Endothelial cell of umbilical vein (primary cell): ENCODE results near the gene SFI1. TPM values are rescaled to one million over a fixed set of nuclear protein-coding genes. Genes with fewer than 3 reads are reported as not detected.

ENCODE experiments used
- BruUV-seq: library from RNA; stranded (reverse); fragments of 400-500 nt; replicated peaks from 2 replicates; lab custom pipeline; 2021; lab: Mats Ljungman, UMichigan
- CTCF ChIA-PET: fragments of 300-600, 350-600 bp; sonication (Branson Sonifier 250); formaldehyde crosslinking; loops from one replicate; lab custom pipeline; 2021; ENCODE audit warnings: antibody characterized with exemption, inconsistent platforms; lab: Charles Lee
- POLR2A ChIA-PET: fragments of 300-600, 350-600 bp; sonication (Branson Sonifier 250); formaldehyde crosslinking; loops from one replicate; lab custom pipeline; 2021; ENCODE audit warnings: antibody characterized with exemption, inconsistent platforms; lab: Charles Lee
- DNase-seq: peaks from one replicate; pipeline ENCODE4 v3.0.0-alpha.2; 2011; ENCODE audit warnings: low read depth, low spot score
- FAIRE-seq: peaks from 2 replicates; lab custom pipeline; 2011; peaks lifted over from hg19 to GRCh38; lab: Jason Lieb, UNC
- H2AFZ ChIP-seq: 2 replicates; pipeline ENCODE4 v1.6.0; 2012; ENCODE audit warnings: low read depth, low read length, control low read depth, inconsistent platforms
- H3K27ac ChIP-seq: 2 replicates; pipeline ENCODE4 v1.5.1; 2011; ENCODE audit warnings: low read depth, mild to moderate bottlenecking, control low read depth, low read length, moderate library complexity; ENCODE audit not compliant: insufficient read depth
- H3K27me3 ChIP-seq, 2 experiments: 2 replicates each; pipeline versions ENCODE4 v1.6.0 to v1.6.1; 2011; ENCODE audit warnings: low read length in 2 of 2, mixed read lengths in 1 of 2; ENCODE audit not compliant: control insufficient read depth in 2 of 2, insufficient read depth in 2 of 2
- H3K36me3 ChIP-seq, 2 experiments: 2 replicates in 1 of 2; 3 replicates in 1 of 2; pipeline ENCODE4 v1.5.1; 2011; ENCODE audit warnings: low read length in 2 of 2, mild to moderate bottlenecking in 1 of 2, moderate library complexity in 1 of 2; ENCODE audit not compliant: control insufficient read depth in 2 of 2, insufficient read depth in 2 of 2; ENCODE audit errors: extremely low read depth in 1 of 2
- H3K4me1 ChIP-seq: 3 replicates; pipeline ENCODE4 v1.5.1; 2011; ENCODE audit warnings: mild to moderate bottlenecking, low read length; ENCODE audit not compliant: control insufficient read depth, insufficient read depth; ENCODE audit errors: extremely low read depth
- H3K4me2 ChIP-seq: 2 replicates; pipeline ENCODE4 v1.6.1; 2011; ENCODE audit warnings: low read length, control low read depth, mixed read lengths; ENCODE audit not compliant: insufficient read depth
- H3K4me3 ChIP-seq, 3 experiments: fragments of 200-600 bp in 1 of 3; sonication (generic), shearing (Covaris generic) in 1 of 3; replicated peaks in 1 of 3; 2 replicates each; pipeline ENCODE4 v1.5.1; 2011 to 2016; ENCODE audit warnings: control low read depth in 3 of 3, low read length in 3 of 3, mild to moderate bottlenecking in 2 of 3, inconsistent platforms in 1 of 3, low read depth in 1 of 3, moderate library complexity in 1 of 3; ENCODE audit not compliant: insufficient read depth in 1 of 3
- H3K79me2 ChIP-seq: 2 replicates; pipeline ENCODE4 v1.6.0; 2012; ENCODE audit warnings: low read length, inconsistent platforms; ENCODE audit not compliant: control insufficient read depth, insufficient read depth
- H3K9ac ChIP-seq: replicated peaks from 2 replicates; pipeline ENCODE3; 2011; ENCODE audit warnings: low read length, control low read depth; ENCODE audit not compliant: insufficient read depth; ENCODE audit errors: extremely low read depth
- H3K9me1 ChIP-seq: replicated peaks from 3 replicates; pipeline ENCODE4 v1.6.0; 2011; ENCODE audit warnings: mild to moderate bottlenecking, low read length; ENCODE audit not compliant: control insufficient read depth, insufficient read depth; ENCODE audit errors: extremely low read depth
- H3K9me3 ChIP-seq: replicated peaks from 2 replicates; pipeline ENCODE4 v1.5.1; 2012; ENCODE audit warnings: low read length, inconsistent platforms; ENCODE audit not compliant: control insufficient read depth, insufficient read depth
- H4K20me1 ChIP-seq: replicated peaks from 2 replicates; pipeline ENCODE3; 2011; ENCODE audit warnings: mild to moderate bottlenecking, low read length; ENCODE audit not compliant: control insufficient read depth, insufficient read depth; ENCODE audit errors: extremely low read depth
- EZH2 ChIP-seq: IDR thresholded peaks from 2 replicates; pipeline ENCODE4 v1.6.1; 2012; ENCODE audit warnings: borderline replicate concordance, low read depth, mild to moderate bottlenecking, moderate library complexity, low read length, inconsistent platforms; ENCODE audit not compliant: severe bottlenecking
- FOS ChIP-seq: IDR thresholded peaks from 2 replicates; pipeline ENCODE4 v1.6.1; 2011; ENCODE audit warnings: mild to moderate bottlenecking, low read length, moderate library complexity, borderline replicate concordance; ENCODE audit not compliant: insufficient read depth
- GATA2 ChIP-seq: IDR thresholded peaks from 2 replicates; pipeline ENCODE4 v1.7.0; 2011; ENCODE audit warnings: low read depth, mild to moderate bottlenecking, moderate library complexity, mixed read lengths, low read length; ENCODE audit not compliant: insufficient read length, insufficient read depth
- JUN ChIP-seq: IDR thresholded peaks from 2 replicates; pipeline ENCODE4 v1.6.1; 2011; ENCODE audit warnings: borderline replicate concordance, low read depth; ENCODE audit not compliant: insufficient read length, insufficient read depth
- MAX ChIP-seq: IDR thresholded peaks from 2 replicates; pipeline ENCODE4 v1.6.1; 2011; ENCODE audit not compliant: insufficient read depth, insufficient read length
- MYC ChIP-seq: IDR thresholded peaks from one replicate; pipeline ENCODE4 v1.6.1; 2011; ENCODE audit warnings: mild to moderate bottlenecking, low read depth, low read length
- POLR2A ChIP-seq: IDR thresholded peaks from 2 replicates; pipeline ENCODE4 v1.6.1; 2012; ENCODE audit warnings: low read depth, mild to moderate bottlenecking, control low read depth, low read length
- POLR2AphosphoS5 ChIP-seq: IDR thresholded peaks from 2 replicates; pipeline ENCODE4 v1.6.1; 2012; ENCODE audit warnings: low read depth, mild to moderate bottlenecking, control low read depth, low read length, moderate library complexity; ENCODE audit not compliant: insufficient read depth
- dilution Hi-C: fragments of 300-500 bp; cut with MboI; formaldehyde crosslinking; loops from one replicate; pipeline ENCODE4 v1.15.0; 2019; ENCODE audit warnings: low sequenced_read_pairs; ENCODE audit not compliant: extremely low pct_ligation_motif_present
- intact Hi-C: fragments of 100-400 bp; cut with micrococcal nuclease; formaldehyde crosslinking; loops from one replicate; pipeline ENCODE4 v1.10.0; 2022
- polyA plus RNA-seq, 4 experiments: library from polyadenylated mRNA; depleted of rRNA in 3 of 4; stranded (reverse) in 3 of 4; unstranded in 1 of 4; fragments of >200 nt; gene quantifications; 2 replicates each; pipeline versions ENCODE4 v1.2.1 to v1.2.3, GENCODE V29; 2011 to 2012; ENCODE audit warnings: missing spikeins in 1 of 4
- total RNA-seq: library from RNA; stranded (reverse); gene quantifications from 2 replicates; pipeline ENCODE4 v1.2.3, GENCODE V29; 2021
- TF ChIP-seq, protein P1 (sequence below), 2 donors: IDR thresholded peaks; 1 replicate in 1 of 2; 2 replicates in 1 of 2; pipeline ENCODE4 v1.5.1; 2011; ENCODE audit warnings: low read length in 2 of 2, mild to moderate bottlenecking in 2 of 2, moderate library complexity in 2 of 2, control low read depth in 1 of 2, inconsistent platforms in 1 of 2, low read depth in 1 of 2; ENCODE audit not compliant: insufficient read depth in 1 of 2; ENCODE audit errors: extremely low read depth in 1 of 2

Gene SFI1
- total and polyA plus RNA-seq, 2 donors (not counting 3 experiments of a cell fraction or from before 2014, with no cell fraction given): 12.5 to 46.4 TPM

DNA sequence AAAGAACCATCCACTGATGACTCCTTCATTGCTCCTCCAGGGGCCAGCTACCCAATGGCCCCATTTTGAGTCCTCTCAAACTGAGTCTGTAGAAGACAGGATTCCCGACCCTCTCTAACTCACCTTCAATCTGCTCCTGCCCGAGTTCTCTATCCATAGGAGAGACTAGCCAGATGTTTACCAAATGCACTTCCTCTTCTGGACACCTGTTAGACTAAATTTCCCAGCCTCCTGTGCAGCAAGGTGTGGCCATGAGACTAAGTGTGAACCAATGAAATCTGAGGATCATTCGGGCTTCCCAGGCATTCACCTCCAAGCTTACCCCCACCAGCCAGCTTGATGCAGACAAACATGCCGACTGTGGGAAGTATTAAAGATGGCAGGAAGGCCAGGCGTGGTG lies 158.1 kb downstream of the SFI1 start:
- no peaks in the 10 kb centered on the region for H4K20me1 ChIP-seq
- POLR2A ChIA-PET: no interaction called here
- H3K27ac ChIP-seq: no peak overlapping the region
- no peak overlapping the region for H3K4me2 ChIP-seq
- no peaks in the 10 kb centered on the region for H3K27me3 ChIP-seq
- H3K79me2 ChIP-seq: peaks cover 66% of the 10 kb centered on the region
- H3K9ac ChIP-seq: no peak overlapping the region
- no peaks in the 10 kb centered on the region for H3K9me1 ChIP-seq
- DNase-seq (no peak), FAIRE-seq (no peak)
- BruUV-seq: no TSS peak
- dilution Hi-C loops: no loop called here
- H3K4me3 ChIP-seq: no peak overlapping the region
- no peak overlapping the region for H2AFZ ChIP-seq
- CTCF ChIA-PET: interaction anchor here (2.1 kb wide), 1 partner anchor 11 kb away, joined by 10 read pairs; no protein-coding TSS in a partner anchor
- H3K36me3 ChIP-seq: no peaks in the 10 kb centered on the region
- H3K9me3 ChIP-seq: no peaks in the 10 kb centered on the region
- intact Hi-C loops: no loop called here
- no peak for TF ChIP-seq GATA2
- TF ChIP-seq MAX: no peak
- no peak for TF ChIP-seq EZH2
- TF ChIP-seq POLR2AphosphoS5: no peak
- TF ChIP-seq POLR2A: no peak
- TF ChIP-seq MYC: no peak
- TF ChIP-seq, protein P1, sequence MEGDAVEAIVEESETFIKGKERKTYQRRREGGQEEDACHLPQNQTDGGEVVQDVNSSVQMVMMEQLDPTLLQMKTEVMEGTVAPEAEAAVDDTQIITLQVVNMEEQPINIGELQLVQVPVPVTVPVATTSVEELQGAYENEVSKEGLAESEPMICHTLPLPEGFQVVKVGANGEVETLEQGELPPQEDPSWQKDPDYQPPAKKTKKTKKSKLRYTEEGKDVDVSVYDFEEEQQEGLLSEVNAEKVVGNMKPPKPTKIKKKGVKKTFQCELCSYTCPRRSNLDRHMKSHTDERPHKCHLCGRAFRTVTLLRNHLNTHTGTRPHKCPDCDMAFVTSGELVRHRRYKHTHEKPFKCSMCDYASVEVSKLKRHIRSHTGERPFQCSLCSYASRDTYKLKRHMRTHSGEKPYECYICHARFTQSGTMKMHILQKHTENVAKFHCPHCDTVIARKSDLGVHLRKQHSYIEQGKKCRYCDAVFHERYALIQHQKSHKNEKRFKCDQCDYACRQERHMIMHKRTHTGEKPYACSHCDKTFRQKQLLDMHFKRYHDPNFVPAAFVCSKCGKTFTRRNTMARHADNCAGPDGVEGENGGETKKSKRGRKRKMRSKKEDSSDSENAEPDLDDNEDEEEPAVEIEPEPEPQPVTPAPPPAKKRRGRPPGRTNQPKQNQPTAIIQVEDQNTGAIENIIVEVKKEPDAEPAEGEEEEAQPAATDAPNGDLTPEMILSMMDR (IDR thresholded peaks at IDR 0.05; ENCODE audit: extremely low read depth in 1 of 2, insufficient read depth in 1 of 2, low read depth in 1 of 2, low read length in 2 of 2): no peak
- TF ChIP-seq FOS: no peak
- no peak for TF ChIP-seq JUN
- H3K4me1 ChIP-seq: no peaks in the 10 kb centered on the region
